Pancreas (tissue), 10 donors: ENCODE results near the gene CELF3. TPM values are rescaled to one million over a fixed set of nuclear protein-coding genes. Genes with fewer than 3 reads are reported as not detected.

ENCODE experiments used
- ATAC-seq, 4 donors: fragments of 200-7000 bp; cut with Tn5 transposase; one replicate each; pipeline versions ENCODE4 v1.8.0 to v1.9.1; 2020; ENCODE audit warnings: mild to moderate bottlenecking in 4 of 4, moderate library complexity in 4 of 4
- DNase-seq, 6 donors: peaks; one replicate each; pipeline ENCODE4 v3.0.0-alpha.2; 2020
- FAIRE-seq: peaks from 2 replicates; lab custom pipeline; 2012; peaks lifted over from hg19 to GRCh38; lab: Jason Lieb, UNC
- H3K27ac ChIP-seq, 4 donors: fragments of 200-600 bp; sonication (generic); 1 replicate in 3 of 4; 2 replicates in 1 of 4; pipeline versions ENCODE4 v1.5.0 to v1.8.0; 2020
- H3K27me3 ChIP-seq, 4 donors: fragments of 200-600 bp; one replicate each; pipeline ENCODE4 v1.8.0; 2021
- H3K36me3 ChIP-seq, 3 donors: fragments of 200-600 bp; sonication (generic) in 1 of 3; one replicate each; pipeline versions ENCODE4 v1.5.0 to v1.8.0; 2020 to 2021
- H3K4me1 ChIP-seq, 3 donors: fragments of 200-600 bp; one replicate each; pipeline ENCODE4 v1.8.0; 2021
- H3K4me3 ChIP-seq, 4 donors: fragments of 200-600 bp; sonication (generic) in 2 of 4; one replicate each; pipeline versions ENCODE4 v1.5.0 to v1.8.0; 2020 to 2021
- H3K9me3 ChIP-seq, 4 donors: fragments of 200-600 bp; one replicate each; pipeline ENCODE4 v1.8.0; 2021
- WGBS, 2 donors: extraction: QIAGEN DNeasy Blood & Tissue Kit; methylation state at CpG; one replicate each; pipeline ENCODE4 v1.1.7; 2013; 5-methylcytosine and 5-hydroxymethylcytosine counted together
- intact Hi-C, 3 donors: fragments of 100-400 bp; cut with DNase I; formaldehyde crosslinking; loops; one replicate each; pipeline versions ENCODE4 v1.11.1 to v1.14.2; 2022
- polyA plus RNA-seq, 2 donors: library from polyadenylated mRNA; stranded (reverse); fragments of 200-250 nt; gene quantifications; one replicate each; pipeline ENCODE4 v1.2.3, GENCODE V29; 2013
- total RNA-seq, 6 donors: library from RNA; stranded (reverse); fragmentation: NEBNext Ultra II Directional in 4 of 6; extraction: Animal tissue kit (Norgen Biotek cat#: 25700) in 4 of 6; gene quantifications; one replicate each; pipeline versions ENCODE4 v1.2.1 to v1.2.4, GENCODE V29; 2021 to 2023
- TF ChIP-seq, protein P1 (sequence below), 4 donors: fragments of 200-600 bp; sonication (generic) in 3 of 4; IDR thresholded peaks; one replicate each; pipeline versions ENCODE4 v1.5.0 to v1.8.0; 2021; ENCODE audit warnings: antibody characterized with exemption in 4 of 4
- donor health status: healthy with polysubstance abuse.
- donor health status: DM: no; HTN: no; CAD: no; lungs with moderate emphysema.
- donor health status: DM: no; HTN: no; CAD: no.
- donor health status: control.
- donor health status: control.
- donor health status: Bipolar disorder and iron deficiency.
- donor health status: DM: yes; HTN: yes; CAD: no.
- donor health status: DM: no; HTN: no; CAD: no.
- donor health status: DM: no; HTN: no; CAD: no.
- donor health status: DM: yes; HTN: yes; CAD: no.

The CELF3 gene
- total and polyA plus RNA-seq, 8 donors, result 1.1 to 76.3 (median 5.9) TPM

DNA sequence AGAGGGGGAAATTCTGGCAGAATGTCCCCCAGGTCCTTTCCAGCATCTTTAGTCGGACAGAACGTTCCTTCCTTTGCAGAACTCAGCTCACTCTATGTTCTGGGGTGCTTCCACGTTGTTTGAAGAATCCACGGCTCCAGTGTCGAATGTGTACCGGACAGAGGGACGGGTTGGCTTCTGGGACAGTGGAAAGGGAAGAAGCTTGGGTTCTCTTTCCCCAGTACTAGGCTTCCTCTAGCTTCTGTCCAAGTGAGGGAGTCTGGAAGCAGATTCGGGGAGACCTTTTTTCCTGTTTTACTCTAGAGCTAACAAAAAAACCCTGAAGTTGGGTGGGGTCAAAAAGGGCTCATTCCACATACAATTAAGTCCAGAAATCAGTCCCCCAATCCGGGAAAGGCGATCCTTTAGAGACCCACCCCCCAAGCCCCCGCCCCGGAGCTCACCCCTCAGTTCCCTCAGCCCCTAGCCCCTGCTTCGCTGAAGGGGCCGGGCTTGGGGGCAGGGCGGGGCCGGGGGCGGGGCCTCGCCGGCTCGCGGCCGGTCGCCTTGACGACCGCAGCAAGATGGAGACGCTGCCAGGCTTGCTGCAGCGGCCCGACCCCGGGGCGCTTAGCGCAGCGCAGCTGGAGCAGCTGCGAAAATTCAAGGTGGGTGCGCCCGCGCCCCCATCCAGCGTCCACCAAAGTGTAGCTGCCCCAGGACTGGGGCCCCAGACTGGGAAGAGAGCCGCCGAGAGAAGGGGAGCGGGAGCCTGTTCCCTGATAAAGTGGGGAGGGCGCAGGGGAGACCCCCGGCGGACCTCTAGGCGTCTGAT is 4.6 kb upstream of the CELF3 start, which contains the start of gene RIIAD1:
Gene RIIAD1 (plus strand): TSS at position 549 of the 814 bp plus-strand sequence. CDS start 15 bp downstream, at position 564.
- TF ChIP-seq, protein P1, sequence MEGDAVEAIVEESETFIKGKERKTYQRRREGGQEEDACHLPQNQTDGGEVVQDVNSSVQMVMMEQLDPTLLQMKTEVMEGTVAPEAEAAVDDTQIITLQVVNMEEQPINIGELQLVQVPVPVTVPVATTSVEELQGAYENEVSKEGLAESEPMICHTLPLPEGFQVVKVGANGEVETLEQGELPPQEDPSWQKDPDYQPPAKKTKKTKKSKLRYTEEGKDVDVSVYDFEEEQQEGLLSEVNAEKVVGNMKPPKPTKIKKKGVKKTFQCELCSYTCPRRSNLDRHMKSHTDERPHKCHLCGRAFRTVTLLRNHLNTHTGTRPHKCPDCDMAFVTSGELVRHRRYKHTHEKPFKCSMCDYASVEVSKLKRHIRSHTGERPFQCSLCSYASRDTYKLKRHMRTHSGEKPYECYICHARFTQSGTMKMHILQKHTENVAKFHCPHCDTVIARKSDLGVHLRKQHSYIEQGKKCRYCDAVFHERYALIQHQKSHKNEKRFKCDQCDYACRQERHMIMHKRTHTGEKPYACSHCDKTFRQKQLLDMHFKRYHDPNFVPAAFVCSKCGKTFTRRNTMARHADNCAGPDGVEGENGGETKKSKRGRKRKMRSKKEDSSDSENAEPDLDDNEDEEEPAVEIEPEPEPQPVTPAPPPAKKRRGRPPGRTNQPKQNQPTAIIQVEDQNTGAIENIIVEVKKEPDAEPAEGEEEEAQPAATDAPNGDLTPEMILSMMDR (IDR thresholded peaks at IDR 0.05), result no peak
- Histone ChIP-seq H3K27me3 (no peaks in the 10 kb centered on the region), H3K4me3 (peak within 1 kb of the TSS; percentile 9 to 47 (median 21)), H3K36me3 (no peaks in the 10 kb centered on the region), H3K4me1 (peaks cover 0 to 18% (median 6%) of the 10 kb centered on the region in 3 donors), H3K9me3 (no peaks in the 10 kb centered on the region), H3K27ac (peak within 1 kb of the TSS in 3 of 4 donors; percentile 1 to 66 (median 36))
- WGBS, 2 donors, result 10 to 12% methylated on average over 41 to 44 of the region's 44 CpGs
- intact Hi-C loops, result no loop called here
- FAIRE-seq (no peak), ATAC-seq (peak; percentile 77 to 87 (median 78)), DNase-seq (peak in 1 of 6 donors; percentile 30)

DNA sequence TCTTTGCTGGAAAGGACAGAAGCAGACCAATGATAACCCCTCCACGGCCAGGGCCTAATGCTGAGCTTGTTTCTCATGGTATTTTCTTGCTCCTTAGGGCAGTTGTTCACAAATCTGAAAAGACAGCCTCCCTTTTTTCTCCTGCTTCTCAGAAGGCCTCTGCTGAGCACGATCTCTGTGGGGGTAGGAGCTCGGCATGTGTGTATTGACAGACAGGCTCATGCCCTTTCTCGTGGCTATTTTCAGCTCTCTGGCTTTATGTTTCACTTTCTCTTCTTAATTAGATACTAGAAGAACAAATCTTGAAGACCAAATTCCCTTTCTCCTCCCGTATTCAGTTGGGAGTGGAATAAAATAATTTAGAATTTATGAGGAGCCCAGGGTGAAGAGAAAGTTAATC is 4.0 kb upstream of the CELF3 start:
- H3K36me3 ChIP-seq, result no peaks in the 10 kb centered on the region
- FAIRE-seq, result no peak
- ATAC-seq, result peak; percentile 43 to 71 (median 56)
- intact Hi-C loops, result no loop called here
- DNase-seq, result no peak
- H3K27ac ChIP-seq, result peak overlapping the region in 3 of 4 donors; percentile 1 to 66 (median 36)
- peak overlapping the region in 2 of 4 donors; percentile 32 to 47 for H3K4me3 ChIP-seq
- H3K27me3 ChIP-seq, result no peaks in the 10 kb centered on the region
- 15 to 19% methylated on average over 5 of the region's 5 CpGs for WGBS, 2 donors
- peaks cover 0 to 18% (median 6%) of the 10 kb centered on the region in 3 donors for H3K4me1 ChIP-seq
- no peaks in the 10 kb centered on the region for H3K9me3 ChIP-seq
- TF ChIP-seq, protein P1 (IDR thresholded peaks at IDR 0.05), result no peak

DNA sequence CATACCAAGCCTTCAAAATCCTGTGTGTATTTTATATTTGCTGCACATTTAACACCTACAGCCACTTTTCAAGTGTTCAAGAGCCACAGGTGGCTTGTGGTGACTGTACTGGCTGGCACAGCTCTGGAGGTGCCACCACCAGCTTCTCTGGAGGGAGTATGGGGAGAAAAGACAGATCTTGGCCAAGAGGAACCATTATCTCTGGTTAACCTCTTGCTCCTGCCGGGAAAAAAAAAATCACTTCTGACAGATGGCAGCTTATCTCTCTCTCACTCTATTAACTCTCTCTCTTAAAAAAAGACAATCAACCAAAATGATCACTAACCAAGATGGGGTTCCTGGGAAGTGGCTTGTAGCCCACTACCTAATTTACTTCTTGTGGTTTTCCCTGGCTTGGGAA is 3.5 kb upstream of the CELF3 start:
- ATAC-seq, result no peak
- Histone ChIP-seq H3K36me3 (no peaks in the 10 kb centered on the region), H3K27me3 (no peaks in the 10 kb centered on the region), H3K4me3 (peak overlapping the region in 1 of 4 donors; percentile 47), H3K27ac (peak overlapping the region in 2 of 4 donors; percentile 36 to 66), H3K4me1 (peaks cover 0 to 18% (median 6%) of the 10 kb centered on the region in 3 donors), H3K9me3 (no peaks in the 10 kb centered on the region)
- TF ChIP-seq, protein P1 (IDR thresholded peaks at IDR 0.05), result no peak
- no peak for DNase-seq
- WGBS, 2 donors, result 0 to 5% methylated on average over 1 of the region's 1 CpG
- intact Hi-C loops, result no loop called here
- no peak for FAIRE-seq

DNA sequence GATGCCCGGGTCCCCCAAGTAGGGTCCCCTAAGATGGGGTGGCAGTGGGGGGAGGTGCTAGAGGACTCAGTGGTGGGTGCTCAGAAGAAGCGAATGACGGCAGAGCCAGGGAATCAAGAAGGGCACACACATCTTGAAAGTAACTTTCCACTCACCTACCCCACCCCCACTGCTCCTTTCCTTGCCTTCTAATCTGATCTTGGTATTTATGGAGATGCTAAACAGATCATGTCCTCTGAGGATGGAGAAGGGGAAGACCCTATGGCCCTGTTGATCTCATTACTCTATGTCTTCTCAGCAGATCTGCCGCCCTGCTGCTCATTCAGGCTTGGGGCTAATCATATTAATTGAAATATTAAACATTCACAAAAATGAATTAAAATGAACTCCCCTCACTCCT is 2.1 kb upstream of the CELF3 start:
- DNase-seq, result no peak

More for the DNA sequence above, 2.1 kb upstream of the CELF3 start:
- ATAC-seq (no peak), FAIRE-seq (no peak)
- H3K36me3 ChIP-seq, result no peaks in the 10 kb centered on the region
- TF ChIP-seq, protein P1 (IDR thresholded peaks at IDR 0.05), result no peak
- no peaks in the 10 kb centered on the region for H3K27me3 ChIP-seq
- 68 to 77% methylated on average over 4 of the region's 4 CpGs for WGBS, 2 donors
- H3K4me1 ChIP-seq, result peaks cover 0 to 18% (median 6%) of the 10 kb centered on the region in 3 donors
- no peaks in the 10 kb centered on the region for H3K9me3 ChIP-seq
- intact Hi-C loops, result no loop called here
- H3K27ac ChIP-seq, result no peak overlapping the region
- no peak overlapping the region for H3K4me3 ChIP-seq
